H1 (cell line): Measurements from ENCODE around the gene TMEM9B. TPM values are rescaled to one million over a fixed set of nuclear protein-coding genes. Genes with fewer than 3 reads are reported as not detected.

ENCODE experiments used
- CTCF ChIA-PET: fragments of 300-600 bp; sonication (Branson Sonifier 250); formaldehyde crosslinking; loops from one replicate; lab custom pipeline; 2021; ENCODE audit not compliant: partially characterized antibody; lab: Charles Lee
- POLR2A ChIA-PET: fragments of 300-600 bp; sonication (Branson Sonifier 250); formaldehyde crosslinking; loops from one replicate; lab custom pipeline; 2021; ENCODE audit warnings: inconsistent platforms; ENCODE audit not compliant: partially characterized antibody; lab: Charles Lee
- DNase-seq, 2 experiments: peaks; one replicate each; pipeline versions ENCODE4 v3.0.0 to v3.0.0-alpha.2; 2010 to 2022; ENCODE audit warnings: low spot score in 2 of 2, low read depth in 1 of 2, mixed read lengths in 1 of 2
- FAIRE-seq: peaks from 2 replicates; lab custom pipeline; 2011; peaks lifted over from hg19 to GRCh38; lab: Jason Lieb, UNC
- H2AFZ ChIP-seq: 2 replicates; pipeline ENCODE4 v1.8.1; 2012; ENCODE audit warnings: low read length, inconsistent platforms
- H2AK5ac ChIP-seq: 2 replicates; pipeline ENCODE4 v1.6.1; 2013; ENCODE audit warnings: low read depth, low read length
- H2BK120ac ChIP-seq: replicated peaks from 2 replicates; pipeline ENCODE3; 2013; ENCODE audit warnings: low read depth, low read length, inconsistent platforms
- H2BK12ac ChIP-seq: 2 replicates; pipeline ENCODE4 v1.6.1; 2013; ENCODE audit warnings: low read depth, low read length
- H2BK15ac ChIP-seq: 2 replicates; pipeline ENCODE4 v1.6.1; 2013; ENCODE audit warnings: low read length
- H2BK20ac ChIP-seq: 2 replicates; pipeline ENCODE4 v1.6.1; 2013; ENCODE audit warnings: low read length
- H2BK5ac ChIP-seq: 2 replicates; pipeline ENCODE4 v1.6.1; 2013; ENCODE audit warnings: low read depth, low read length
- H3K14ac ChIP-seq: 2 replicates; pipeline ENCODE4 v1.6.1; 2013; ENCODE audit warnings: inconsistent platforms; ENCODE audit not compliant: insufficient read length
- H3K18ac ChIP-seq: 2 replicates; pipeline ENCODE4 v1.6.1; 2013; ENCODE audit warnings: low read length; ENCODE audit errors: extremely low read depth
- H3K23ac ChIP-seq: 2 replicates; pipeline ENCODE4 v1.6.1; 2013; ENCODE audit warnings: inconsistent platforms; ENCODE audit not compliant: insufficient read length
- H3K23me2 ChIP-seq: 2 replicates; pipeline ENCODE4 v1.6.1; 2013; ENCODE audit warnings: low read depth, low read length
- H3K27ac ChIP-seq: 2 replicates; pipeline ENCODE4 v1.6.1; 2011; ENCODE audit warnings: low read depth, low read length, inconsistent platforms
- H3K27me3 ChIP-seq, 4 experiments: replicated peaks in 1 of 4; 1 replicate in 1 of 4; 2 replicates in 3 of 4; pipeline versions ENCODE4 v1.6.1 to v1.8.1; 2011 to 2013; ENCODE audit warnings: low read length in 3 of 4, mild to moderate bottlenecking in 3 of 4, inconsistent platforms in 2 of 4, mixed read lengths in 2 of 4, moderate library complexity in 1 of 4; ENCODE audit not compliant: control insufficient read depth in 3 of 4, insufficient read depth in 3 of 4; ENCODE audit errors: extremely low read depth in 1 of 4
- H3K36me3 ChIP-seq, 4 experiments: 2 replicates each; pipeline versions ENCODE4 v1.6.1 to v1.8.1; 2011 to 2013; ENCODE audit warnings: mild to moderate bottlenecking in 4 of 4, low read length in 3 of 4, moderate library complexity in 2 of 4, control low read depth in 1 of 4, inconsistent platforms in 1 of 4; ENCODE audit not compliant: insufficient read depth in 4 of 4, control insufficient read depth in 2 of 4
- H3K4ac ChIP-seq: replicated peaks from 2 replicates; pipeline ENCODE3; 2013; ENCODE audit warnings: low read length, low read depth, mixed read lengths, inconsistent platforms; ENCODE audit not compliant: insufficient read length
- H3K4me1 ChIP-seq, 4 experiments: replicated peaks in 1 of 4; 1 replicate in 1 of 4; 2 replicates in 3 of 4; pipeline versions ENCODE4 v1.6.1 to v1.8.1; 2011 to 2013; ENCODE audit warnings: low read length in 3 of 4, inconsistent platforms in 2 of 4, mixed read lengths in 1 of 4; ENCODE audit not compliant: insufficient read depth in 4 of 4, control insufficient read depth in 3 of 4
- H3K4me2 ChIP-seq, 2 experiments: 2 replicates each; pipeline versions ENCODE4 v1.6.1 to v1.8.1; 2011 to 2013; ENCODE audit warnings: low read depth in 2 of 2, low read length in 2 of 2, control low read depth in 1 of 2, inconsistent platforms in 1 of 2, mild to moderate bottlenecking in 1 of 2; ENCODE audit not compliant: insufficient read depth in 1 of 2
- H3K4me3 ChIP-seq, 4 experiments: fragments of 200-600, 300-600 bp in 1 of 4; sonication (generic), shearing (Covaris generic), sonication (Bioruptor Twin) in 1 of 4; 2 replicates each; pipeline versions ENCODE4 v1.5.1 to v1.8.1; 2011 to 2016; ENCODE audit warnings: low read length in 4 of 4, low read depth in 3 of 4, control low read depth in 2 of 4, inconsistent platforms in 2 of 4, mild to moderate bottlenecking in 2 of 4, mixed read lengths in 1 of 4, moderate library complexity in 1 of 4; ENCODE audit not compliant: insufficient read depth in 2 of 4; ENCODE audit errors: extremely low read depth in 1 of 4
- H3K56ac ChIP-seq: replicated peaks from 2 replicates; pipeline ENCODE3; 2013; ENCODE audit warnings: low read depth, mild to moderate bottlenecking, mixed read lengths, low read length, inconsistent platforms; ENCODE audit not compliant: insufficient read length
- H3K79me1 ChIP-seq: 2 replicates; pipeline ENCODE4 v1.6.1; 2013; ENCODE audit warnings: low read depth, low read length, control low read depth
- H3K79me2 ChIP-seq, 2 experiments: 2 replicates each; pipeline versions ENCODE4 v1.6.1 to v1.8.1; 2012 to 2013; ENCODE audit warnings: low read length in 2 of 2, mild to moderate bottlenecking in 2 of 2, inconsistent platforms in 1 of 2; ENCODE audit not compliant: insufficient read depth in 2 of 2, control insufficient read depth in 1 of 2
- H3K9ac ChIP-seq, 4 experiments: replicated peaks in 1 of 4; 1 replicate in 1 of 4; 2 replicates in 3 of 4; pipeline versions ENCODE4 v1.6.1 to v1.8.1; 2011 to 2013; ENCODE audit warnings: low read depth in 3 of 4, low read length in 3 of 4, control low read depth in 2 of 4, mild to moderate bottlenecking in 2 of 4, moderate library complexity in 2 of 4, inconsistent platforms in 1 of 4; ENCODE audit errors: extremely low read depth in 1 of 4
- H3K9me3 ChIP-seq, 2 experiments: 2 replicates each; pipeline versions ENCODE4 v1.6.1 to v1.8.1; 2012 to 2013; ENCODE audit warnings: mild to moderate bottlenecking in 2 of 2, moderate library complexity in 2 of 2, control low read depth in 1 of 2, inconsistent platforms in 1 of 2, low read depth in 1 of 2, low read length in 1 of 2, mixed read lengths in 1 of 2; ENCODE audit not compliant: insufficient read depth in 2 of 2
- H4K20me1 ChIP-seq, 2 experiments: replicated peaks in 1 of 2; 2 replicates each; pipeline versions ENCODE3 to v1.8.1; 2011 to 2013; ENCODE audit warnings: inconsistent platforms in 2 of 2, low read length in 2 of 2, mild to moderate bottlenecking in 1 of 2; ENCODE audit not compliant: insufficient read depth in 2 of 2, control insufficient read depth in 1 of 2
- H4K5ac ChIP-seq: 2 replicates; pipeline ENCODE4 v1.6.1; 2013; ENCODE audit warnings: low read length, low read depth, mixed read lengths, inconsistent platforms; ENCODE audit not compliant: insufficient read length
- H4K8ac ChIP-seq: 2 replicates; pipeline ENCODE4 v1.8.0; 2013; ENCODE audit warnings: mild to moderate bottlenecking, moderate library complexity, low read length, inconsistent platforms; ENCODE audit not compliant: insufficient read depth; ENCODE audit errors: extremely low read depth
- H4K91ac ChIP-seq: replicated peaks from 2 replicates; pipeline ENCODE3; 2013; ENCODE audit warnings: low read length, mixed read lengths, inconsistent platforms; ENCODE audit not compliant: insufficient read length
- EP300 ChIP-seq, 2 experiments: IDR thresholded peaks; 1 replicate in 1 of 2; 2 replicates in 1 of 2; pipeline ENCODE4 v1.6.1; 2011 to 2012; ENCODE audit warnings: low read depth in 2 of 2, low read length in 2 of 2, mild to moderate bottlenecking in 2 of 2, borderline replicate concordance in 1 of 2, inconsistent platforms in 1 of 2, moderate library complexity in 1 of 2
- WGBS, 2 experiments: shearing (Covaris generic) in 1 of 2; methylation state at CpG; one replicate each; pipeline versions ENCODE4 v1.1.6 to v1.1.7; 2013 to 2015; ENCODE audit warnings: low lambda C conversion rate in 2 of 2, mixed read lengths in 2 of 2, inconsistent platforms in 1 of 2, low coverage in 1 of 2, missing lambda C conversion rate in 1 of 2; ENCODE audit not compliant: insufficient replicate concordance in 2 of 2, insufficient coverage in 1 of 2, insufficient read length in 1 of 2; ENCODE audit errors: extremely low coverage in 1 of 2, missing lambda C conversion rate in 1 of 2; 5-methylcytosine and 5-hydroxymethylcytosine counted together
- polyA plus RNA-seq, 7 experiments: library from polyadenylated mRNA; depleted of rRNA in 3 of 7; stranded (reverse) in 5 of 7; unstranded in 2 of 7; fragments of >200 nt in 5 of 7; fragments of 200-250 nt in 2 of 7; gene quantifications; 1 replicate in 5 of 7; 2 replicates in 1 of 7; 4 replicates in 1 of 7; pipeline versions ENCODE4 v1.2.1 to v1.2.3, GENCODE V29; 2011 to 2013; ENCODE audit warnings: missing spikeins in 2 of 7, mixed read lengths in 2 of 7
- total RNA-seq: library from RNA; stranded (reverse); fragmentation: NEBNext Ultra II Directional; extraction: Animal tissue kit (Norgen Biotek cat#: 25700); gene quantifications from 2 replicates; pipeline ENCODE4 v1.2.1, GENCODE V29; 2021
- TF ChIP-seq, protein P1 (sequence below): IDR thresholded peaks from 2 replicates; pipeline ENCODE4 v1.6.1; 2012; ENCODE audit warnings: inconsistent platforms

The TMEM9B gene
- total and polyA plus RNA-seq, 2 of the 8 experiments (the other 6 are each of a cell fraction or from before 2014, with no cell fraction given) = 8.3 to 9.4 TPM

DNA sequence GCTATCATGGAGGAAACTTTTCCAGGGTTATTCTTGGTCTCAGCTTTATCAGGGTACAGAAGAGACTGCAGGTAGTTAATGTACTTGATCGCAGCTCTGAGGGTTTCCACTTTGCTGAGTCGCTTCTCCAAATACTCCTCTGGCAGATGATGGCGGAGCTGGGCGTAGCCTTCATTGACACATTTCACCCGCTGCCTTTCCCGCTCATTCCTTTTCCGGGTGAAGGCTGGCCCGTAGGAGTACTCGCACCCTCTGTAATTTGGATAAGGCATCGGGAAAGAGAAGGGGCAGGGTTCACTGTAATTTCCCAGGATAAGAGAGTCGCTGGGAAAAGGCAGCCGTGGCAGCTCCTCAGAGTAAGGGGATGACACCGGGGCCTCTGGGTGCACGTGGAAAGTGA, 26.6 kb downstream of the TMEM9B start:
- Histone ChIP-seq H2BK12ac (no peak overlapping the region), H3K36me3 (no peaks in the 10 kb centered on the region), H2AK5ac (no peak overlapping the region), H3K14ac (no peak overlapping the region), H4K8ac (no peak overlapping the region), H3K4me1 (peaks cover 0 to 3% (median 1%) of the 10 kb centered on the region in 4 experiments; a peak in 2 of 7 replicates), H3K27ac (no peak overlapping the region), H3K18ac (no peak overlapping the region), H3K56ac (no peak overlapping the region), H4K20me1 (no peaks in the 10 kb centered on the region), H2AFZ (no peak overlapping the region), H3K79me1 (no peaks in the 10 kb centered on the region), H3K4me2 (no peak overlapping the region), H3K27me3 (no peaks in the 10 kb centered on the region), H2BK120ac (no peak overlapping the region), H3K79me2 (no peaks in the 10 kb centered on the region), H2BK5ac (no peak overlapping the region), H2BK20ac (no peak overlapping the region), H3K9ac (no peak overlapping the region), H3K4me3 (no peak overlapping the region), H3K9me3 (no peaks in the 10 kb centered on the region), H3K23me2 (no peaks in the 10 kb centered on the region), H4K5ac (no peak overlapping the region), H2BK15ac (no peak overlapping the region), H3K4ac (no peak overlapping the region), H3K23ac (no peak overlapping the region), H4K91ac (no peak overlapping the region)
- POLR2A ChIA-PET = no interaction called here
- CTCF ChIA-PET = interaction anchor here (0.8 to 1.9 kb wide), 5 partner anchors 11 to 213 kb away, joined by 4 to 10 read pairs (median 6); no protein-coding TSS in a partner anchor
- 87% methylated on average over 13 of the region's 14 CpGs; no CpG with 5 or more reads in 1 of the 2 experiments for WGBS, 2 experiments
- no peak for TF ChIP-seq EP300 (IDR thresholded peaks at IDR 0.05; ENCODE audit: borderline replicate concordance in 1 of 2, low read depth in 2 of 2, low read length in 2 of 2)
- TF ChIP-seq, protein P1, sequence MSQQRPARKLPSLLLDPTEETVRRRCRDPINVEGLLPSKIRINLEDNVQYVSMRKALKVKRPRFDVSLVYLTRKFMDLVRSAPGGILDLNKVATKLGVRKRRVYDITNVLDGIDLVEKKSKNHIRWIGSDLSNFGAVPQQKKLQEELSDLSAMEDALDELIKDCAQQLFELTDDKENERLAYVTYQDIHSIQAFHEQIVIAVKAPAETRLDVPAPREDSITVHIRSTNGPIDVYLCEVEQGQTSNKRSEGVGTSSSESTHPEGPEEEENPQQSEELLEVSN = peak; percentile 62; the same call in 1 of the 2 replicates
- FAIRE-seq (no peak), DNase-seq (no peak)
